GM12892 (cell line): ENCODE data around the gene WFDC5.

Experiments
- POLR2A ChIP-seq: IDR thresholded peaks from 2 replicates; pipeline ENCODE4 v1.6.1; 2011; ENCODE audit warnings: low read depth, low read length, control low read depth
- POLR2AphosphoS5 ChIP-seq: IDR thresholded peaks from 2 replicates; pipeline ENCODE4 v1.6.1; 2011; ENCODE audit warnings: low read depth, low read length, control low read depth

- TF ChIP-seq POLR2A (no peak), POLR2AphosphoS5 (no peak)
These were observed 2.6 kb upstream of the WFDC5 start for GRCh38 chr20:45117581-45117980.
